H9 (cell line): Measurements from ENCODE around the gene OSBPL10. TPM values are rescaled to one million over a fixed set of nuclear protein-coding genes. Genes with fewer than 3 reads are reported as not detected.

Source experiments
- DNase-seq: peaks from one replicate; pipeline ENCODE4 v3.0.0-alpha.2; 2017
- H2AFZ ChIP-seq: one replicate; pipeline ENCODE4 v1.6.1; 2013; ENCODE audit warnings: mild to moderate bottlenecking, low read length, control low read depth, moderate library complexity
- H2AK5ac ChIP-seq: 2 replicates; pipeline ENCODE4 v1.6.1; 2013; ENCODE audit warnings: low read length, control low read depth, mixed read lengths; ENCODE audit not compliant: insufficient read length
- H2BK120ac ChIP-seq: one replicate; pipeline ENCODE4 v1.6.1; 2013; ENCODE audit warnings: low read depth, mild to moderate bottlenecking, low read length, control low read depth, inconsistent platforms; ENCODE audit not compliant: poor library complexity, severe bottlenecking
- H2BK12ac ChIP-seq: 2 replicates; pipeline ENCODE4 v1.6.1; 2013; ENCODE audit warnings: low read length, control low read depth, mixed read lengths, low read depth; ENCODE audit not compliant: insufficient read length
- H2BK15ac ChIP-seq: 2 replicates; pipeline ENCODE4 v1.6.1; 2013; ENCODE audit warnings: low read depth, low read length, control low read depth
- H2BK20ac ChIP-seq: one replicate; pipeline ENCODE4 v1.6.1; 2013; ENCODE audit warnings: low read depth, mild to moderate bottlenecking, low read length, control low read depth, inconsistent platforms; ENCODE audit not compliant: poor library complexity, severe bottlenecking
- H2BK5ac ChIP-seq: 2 replicates; pipeline ENCODE4 v1.6.1; 2013; ENCODE audit warnings: low read length, control low read depth, mixed read lengths; ENCODE audit not compliant: insufficient read length
- H3K14ac ChIP-seq: 2 replicates; pipeline ENCODE4 v1.6.1; 2013; ENCODE audit warnings: low read length, control low read depth; ENCODE audit not compliant: insufficient read depth
- H3K18ac ChIP-seq: 2 replicates; pipeline ENCODE4 v1.6.1; 2013; ENCODE audit warnings: low read depth, mild to moderate bottlenecking, mixed read lengths, low read length, control low read depth; ENCODE audit not compliant: insufficient read length
- H3K23ac ChIP-seq: 2 replicates; pipeline ENCODE4 v1.6.1; 2013; ENCODE audit warnings: low read length, control low read depth, mixed read lengths, low read depth; ENCODE audit not compliant: insufficient read length
- H3K23me2 ChIP-seq: 2 replicates; pipeline ENCODE4 v1.6.1; 2013; ENCODE audit warnings: low read depth, mild to moderate bottlenecking, mixed read lengths, low read length, control low read depth; ENCODE audit not compliant: insufficient read length, poor library complexity, severe bottlenecking
- H3K27ac ChIP-seq: 2 replicates; pipeline ENCODE4 v1.5.1; 2013; ENCODE audit warnings: low read length, control low read depth, mixed read lengths, low read depth; ENCODE audit not compliant: insufficient read length
- H3K27me3 ChIP-seq: 2 replicates; pipeline ENCODE4 v1.6.1; 2013; ENCODE audit warnings: low read length, control low read depth, inconsistent platforms; ENCODE audit not compliant: insufficient read depth
- H3K4ac ChIP-seq: 2 replicates; pipeline ENCODE4 v1.6.1; 2013; ENCODE audit warnings: low read depth, mild to moderate bottlenecking, control low read depth, inconsistent platforms, low read length, moderate library complexity
- H3K4me1 ChIP-seq: 2 replicates; pipeline ENCODE4 v1.6.1; 2013; ENCODE audit warnings: low read length, control low read depth, inconsistent platforms; ENCODE audit not compliant: insufficient read depth
- H3K4me2 ChIP-seq: 2 replicates; pipeline ENCODE4 v1.6.1; 2013; ENCODE audit warnings: low read length, control low read depth, mixed read lengths; ENCODE audit not compliant: insufficient read length, insufficient read depth
- H3K56ac ChIP-seq: 2 replicates; pipeline ENCODE4 v1.6.1; 2013; ENCODE audit warnings: low read depth, mild to moderate bottlenecking, mixed read lengths, low read length, control low read depth; ENCODE audit not compliant: insufficient read length
- H3K79me1 ChIP-seq: 2 replicates; pipeline ENCODE4 v1.6.1; 2013; ENCODE audit warnings: low read depth, mild to moderate bottlenecking, moderate library complexity, low read length, control low read depth, inconsistent platforms; ENCODE audit not compliant: insufficient read depth, poor library complexity, severe bottlenecking
- H3K79me2 ChIP-seq: 2 replicates; pipeline ENCODE4 v1.6.1; 2013; ENCODE audit warnings: low read length, control low read depth, inconsistent platforms; ENCODE audit not compliant: insufficient read depth
- H3K9ac ChIP-seq: 2 replicates; pipeline ENCODE4 v1.6.1; 2013; ENCODE audit warnings: low read length, control low read depth, mixed read lengths; ENCODE audit not compliant: insufficient read length; ENCODE audit errors: extremely low read depth
- H3K9me3 ChIP-seq: one replicate; pipeline ENCODE4 v1.6.1; 2013; ENCODE audit warnings: low read depth, low read length, inconsistent platforms; ENCODE audit not compliant: control insufficient read depth
- H3T11ph ChIP-seq: one replicate; pipeline ENCODE4 v1.6.1; 2013; ENCODE audit warnings: mild to moderate bottlenecking, low read length, control low read depth, inconsistent platforms
- H4K20me1 ChIP-seq: one replicate; pipeline ENCODE4 v1.6.1; 2013; ENCODE audit not compliant: control insufficient read depth, insufficient read length, insufficient read depth
- H4K5ac ChIP-seq: 2 replicates; pipeline ENCODE4 v1.6.1; 2013; ENCODE audit warnings: low read depth, mild to moderate bottlenecking, mixed read lengths, low read length, control low read depth; ENCODE audit not compliant: insufficient read length
- H4K8ac ChIP-seq: replicated peaks from 2 replicates; pipeline ENCODE4 v1.6.1; 2013; ENCODE audit warnings: low read length, control low read depth, mixed read lengths, low read depth; ENCODE audit not compliant: insufficient read length
- H4K91ac ChIP-seq: 2 replicates; pipeline ENCODE4 v1.6.1; 2013; ENCODE audit warnings: low read depth, mild to moderate bottlenecking, moderate library complexity, mixed read lengths, low read length, control low read depth; ENCODE audit not compliant: insufficient read length
- H3K27ac Mint-ChIP-seq, 3 experiments: 2 replicates in 2 of 3; 3 replicates in 1 of 3; pipeline ENCODE4 v1.8.0; 2020 to 2021; ENCODE audit warnings: mixed read lengths in 3 of 3, mild to moderate bottlenecking in 1 of 3, moderate library complexity in 1 of 3
- H3K27me3 Mint-ChIP-seq: 2 replicates; pipeline ENCODE4 v1.8.0; 2021; ENCODE audit warnings: low read depth, mild to moderate bottlenecking, moderate library complexity, mixed read lengths
- H3K36me3 Mint-ChIP-seq, 3 experiments: 2 replicates in 2 of 3; 3 replicates in 1 of 3; pipeline ENCODE4 v1.8.0; 2020 to 2021; ENCODE audit warnings: low read depth in 3 of 3, mixed read lengths in 3 of 3; ENCODE audit not compliant: insufficient read depth in 1 of 3
- H3K4me1 Mint-ChIP-seq, 2 experiments: 2 replicates each; pipeline ENCODE4 v1.8.0; 2020; ENCODE audit warnings: mixed read lengths in 2 of 2
- H3K4me3 Mint-ChIP-seq, 2 experiments: 2 replicates in 1 of 2; 3 replicates in 1 of 2; pipeline ENCODE4 v1.8.0; 2020 to 2021; ENCODE audit warnings: mild to moderate bottlenecking in 2 of 2, mixed read lengths in 2 of 2, moderate library complexity in 1 of 2
- H3K9me3 Mint-ChIP-seq, 2 experiments: 2 replicates in 1 of 2; 3 replicates in 1 of 2; pipeline ENCODE4 v1.8.0; 2020; ENCODE audit warnings: mild to moderate bottlenecking in 2 of 2, mixed read lengths in 2 of 2, moderate library complexity in 1 of 2
- CTCF ChIP-seq: fragments of 200-600 bp; sonication (generic); conservative IDR thresholded peaks from 3 replicates; pipeline ENCODE4 v1.8.0; 2021; ENCODE audit warnings: antibody characterized with exemption, mild to moderate bottlenecking
- WGBS: extraction: QIAGEN DNeasy Blood & Tissue Kit; methylation state at CpG from one replicate; pipeline ENCODE4 v1.1.7; 2013; ENCODE audit warnings: missing lambda C conversion rate, low lambda C conversion rate, mixed read lengths; ENCODE audit not compliant: insufficient read length; ENCODE audit errors: extremely low coverage; 5-methylcytosine and 5-hydroxymethylcytosine counted together
- total RNA-seq: library from RNA; stranded (reverse); gene quantifications from 2 replicates; pipeline ENCODE4 v1.2.1, GENCODE V29; 2021

Gene OSBPL10
- total RNA-seq, 1 experiment from 2014 or later = 42.7 TPM

- Mint-ChIP-seq H3K9me3 (peaks cover 12 to 15% of the 10 kb centered on the region in 2 experiments), H3K27ac (peak overlapping the region in 1 of 3 experiments; percentile 37; a peak in 1 of 7 replicates), H3K36me3 (peaks cover 8 to 19% (median 13%) of the 10 kb centered on the region in 3 experiments), H3K4me1 (peaks cover under 1 to 16% of the 10 kb centered on the region in 2 experiments; a peak in 3 of 4 replicates), H3K4me3 (no peak overlapping the region), H3K27me3 (no peaks in the 10 kb centered on the region; the same call in 1 of the 2 replicates)
- Histone ChIP-seq H3K79me2 (peaks cover 2% of the 10 kb centered on the region; the same call in 1 of the 2 replicates), H2BK15ac (no peak overlapping the region), H2AK5ac (no peak overlapping the region), H3K18ac (no peak overlapping the region), H4K5ac (no peak overlapping the region), H4K91ac (no peak overlapping the region), H3K4me1 (no peaks in the 10 kb centered on the region), H3K56ac (no peak overlapping the region), H3K9me3 (no peaks in the 10 kb centered on the region), H2BK120ac (no peak overlapping the region), H3T11ph (no peak overlapping the region), H3K23ac (no peak overlapping the region), H2AFZ (no peak overlapping the region), H3K4me2 (no peak overlapping the region), H3K14ac (no peak overlapping the region), H3K27me3 (no peaks in the 10 kb centered on the region), H3K27ac (no peak overlapping the region), H4K8ac (no peak overlapping the region), H2BK5ac (no peak overlapping the region), H3K9ac (no peak overlapping the region), H3K4ac (no peak overlapping the region), H3K79me1 (peaks cover under 1% of the 10 kb centered on the region), H3K23me2 (no peaks in the 10 kb centered on the region), H4K20me1 (no peaks in the 10 kb centered on the region), H2BK12ac (no peak overlapping the region), H2BK20ac (no peak overlapping the region)
- DNase-seq = no peak
- TF ChIP-seq CTCF = no peak
- no CpG with 5 or more reads among the region's 5 CpGs for WGBS
Measured at GRCh38 chr3:31762097-31762764, 218.8 kb downstream of the OSBPL10 start.
